ENCODE results near the gene PHACTR4.
A peak's percentile ranks its signal among the peaks of the same experiment; 100 is the strongest.
"Not testable (repeated sequence)": the region's sequence is repeated elsewhere in the genome, so short reads cannot be mapped to it uniquely, and the experiment has no call there.

The PHACTR4 gene

DNA sequence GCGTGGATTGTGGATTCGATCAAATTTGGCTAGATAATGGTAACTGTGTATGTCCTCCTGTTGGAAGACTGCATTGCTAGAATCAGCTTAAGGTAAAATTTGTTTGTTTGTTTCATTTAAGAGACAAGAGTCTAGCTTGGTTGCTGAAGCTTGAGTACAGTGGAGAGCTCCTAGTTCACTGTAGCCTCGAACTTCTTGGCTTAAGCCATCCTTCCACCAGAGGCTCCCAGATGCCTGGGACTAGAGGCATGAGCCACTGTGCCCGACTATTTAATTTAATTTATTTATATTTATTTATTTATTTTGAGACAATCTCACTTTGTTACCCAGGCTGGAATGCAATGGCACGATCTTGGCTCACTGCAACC is 1.5 kb downstream of the PHACTR4 start:
- no peak for DNase-seq (ENCODE audit: low spot score)

DNA sequence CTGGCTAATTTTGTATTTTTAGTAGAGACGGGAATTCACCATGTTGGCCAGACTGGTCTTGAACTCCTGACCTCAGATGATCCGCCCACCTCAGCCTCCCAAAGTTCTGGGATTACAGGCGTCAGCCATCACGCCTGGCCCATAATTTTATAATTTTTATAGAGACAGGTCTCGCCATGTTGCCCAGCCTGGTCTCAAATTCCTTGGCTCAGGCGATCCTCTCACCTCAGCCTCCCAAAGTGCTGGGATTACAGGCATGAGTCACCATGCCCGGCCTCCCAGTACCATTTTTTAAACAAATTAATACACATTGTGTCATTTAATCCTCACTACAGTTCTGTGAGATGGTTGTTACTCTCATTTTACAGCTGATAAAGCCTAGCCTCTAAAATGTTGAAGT is 3.9 kb downstream of the PHACTR4 start:
- not testable (repeated sequence) for DNase-seq (ENCODE audit: low spot score)

DNA sequence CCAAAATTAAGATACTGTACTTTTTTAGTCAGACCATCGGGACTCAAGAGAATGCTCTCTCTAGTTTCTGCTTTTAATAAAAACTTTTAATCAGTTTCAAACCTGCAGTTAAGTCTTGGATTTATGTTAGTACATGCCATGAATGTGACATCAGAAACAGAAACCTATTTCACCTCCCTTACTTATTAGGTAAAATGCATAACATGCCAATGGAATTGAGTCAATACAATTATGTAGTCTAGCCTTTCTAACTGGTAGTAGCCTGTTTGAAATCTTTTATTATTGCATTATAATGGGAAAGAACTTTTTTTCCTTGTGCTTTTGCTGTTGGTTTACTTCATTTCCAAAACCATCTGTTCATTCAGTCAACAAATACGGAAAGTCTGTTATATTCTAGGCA is 4.8 kb downstream of the PHACTR4 start:
- DNase-seq (ENCODE audit: low spot score), result no peak

DNA sequence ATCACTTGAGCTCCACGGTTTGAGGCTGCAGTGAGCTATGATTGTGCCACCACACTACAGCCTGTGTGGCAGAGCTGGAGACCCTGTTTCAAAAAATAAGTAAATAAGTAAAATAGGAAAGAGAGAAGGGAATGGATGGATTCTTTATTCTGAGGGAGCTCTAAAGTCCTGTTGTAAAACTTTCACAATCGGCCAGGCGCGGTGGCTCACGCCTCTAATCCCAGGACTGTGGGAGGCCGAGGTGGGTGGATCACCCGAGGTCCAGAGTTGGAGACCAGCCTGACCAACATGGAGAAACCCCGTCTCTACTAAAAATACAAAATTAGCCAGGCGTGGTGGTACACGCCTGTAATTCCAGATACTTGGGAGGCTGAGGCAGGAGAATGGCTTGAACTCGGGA is 6.1 kb downstream of the PHACTR4 start:
- DNase-seq (ENCODE audit: low spot score), result not testable (repeated sequence)

DNA sequence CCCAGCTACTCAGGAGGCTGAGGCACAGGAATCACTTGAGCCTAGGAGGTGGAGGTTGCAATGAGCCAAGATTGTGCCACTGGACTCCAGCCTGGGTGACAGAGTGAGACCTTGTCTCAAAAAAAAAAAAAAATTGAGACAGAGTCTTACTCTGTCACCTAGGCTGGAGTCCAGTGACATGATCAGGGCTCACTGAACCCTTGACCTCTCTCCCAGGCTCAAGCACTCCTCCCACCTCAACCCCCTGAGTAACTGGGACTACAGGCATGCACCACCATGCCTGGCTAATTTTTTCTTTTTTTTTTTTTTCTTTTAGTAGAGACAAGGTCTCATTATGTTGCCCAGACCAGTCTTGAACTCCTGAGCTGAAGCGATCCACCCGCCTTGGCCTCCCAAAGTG is 6.7 kb downstream of the PHACTR4 start:
- not testable (repeated sequence) for DNase-seq (ENCODE audit: low spot score)

DNA sequence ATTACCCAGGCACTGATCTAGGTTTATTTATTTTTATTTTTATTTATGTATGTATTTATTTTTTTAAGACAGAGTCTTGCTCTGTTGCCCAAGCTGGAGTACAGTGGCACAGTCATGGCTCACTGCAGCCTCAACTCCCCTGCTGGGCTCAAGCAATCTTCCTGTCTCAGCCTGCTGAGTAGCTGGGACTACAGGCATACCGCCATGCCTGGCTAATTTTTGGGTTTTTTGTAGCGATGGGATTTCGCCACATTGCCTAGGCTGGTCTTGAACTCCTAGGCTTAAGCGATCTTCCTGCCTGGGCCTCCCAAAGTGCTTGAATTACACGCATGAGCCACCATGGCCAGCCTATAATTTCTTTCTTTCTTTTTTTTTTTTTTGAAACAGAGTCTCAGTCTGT is 9.4 kb downstream of the PHACTR4 start:
- no peak for DNase-seq (ENCODE audit: low spot score)

DNA sequence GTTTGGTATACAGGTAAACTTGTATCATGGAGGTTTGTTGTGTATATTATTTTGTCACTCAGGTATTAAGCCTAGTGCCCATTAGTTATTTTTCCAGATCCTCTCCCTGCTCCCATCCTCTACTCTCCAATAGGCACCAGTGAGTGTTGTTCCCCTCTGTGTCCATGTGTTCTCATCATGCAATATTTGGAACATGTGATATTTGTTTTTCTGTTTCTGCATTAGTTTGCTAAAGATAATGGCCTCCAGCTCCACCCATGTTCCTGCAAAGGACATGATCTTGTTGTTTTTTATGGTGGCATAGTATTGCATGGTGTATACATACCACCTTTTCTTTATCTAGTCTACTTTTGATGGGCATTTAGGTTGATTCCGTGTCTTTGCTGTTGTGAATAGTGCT is 10.9 kb downstream of the PHACTR4 start:
- DNase-seq (ENCODE audit: low spot score), result no peak

DNA sequence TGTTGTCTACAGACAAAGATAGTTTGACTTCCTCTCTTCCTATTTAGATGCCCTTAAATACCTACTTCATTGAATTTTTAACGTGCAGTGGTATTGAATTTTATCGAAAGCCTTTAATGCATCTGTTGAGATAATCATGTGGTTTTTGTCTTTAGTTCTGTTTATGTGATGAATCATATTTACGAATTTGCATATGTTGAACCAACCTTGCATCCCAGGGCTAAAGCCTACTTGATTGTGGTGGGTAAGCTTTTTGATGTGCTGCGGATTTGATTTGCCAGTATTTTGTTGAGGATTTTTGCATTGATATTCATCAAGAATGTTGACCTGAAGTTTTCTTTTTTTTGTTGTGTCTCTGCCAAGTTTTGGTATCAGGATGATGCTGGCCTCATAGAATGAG is 14.2 kb downstream of the PHACTR4 start:
- DNase-seq (ENCODE audit: low spot score), result not testable (repeated sequence)

DNA sequence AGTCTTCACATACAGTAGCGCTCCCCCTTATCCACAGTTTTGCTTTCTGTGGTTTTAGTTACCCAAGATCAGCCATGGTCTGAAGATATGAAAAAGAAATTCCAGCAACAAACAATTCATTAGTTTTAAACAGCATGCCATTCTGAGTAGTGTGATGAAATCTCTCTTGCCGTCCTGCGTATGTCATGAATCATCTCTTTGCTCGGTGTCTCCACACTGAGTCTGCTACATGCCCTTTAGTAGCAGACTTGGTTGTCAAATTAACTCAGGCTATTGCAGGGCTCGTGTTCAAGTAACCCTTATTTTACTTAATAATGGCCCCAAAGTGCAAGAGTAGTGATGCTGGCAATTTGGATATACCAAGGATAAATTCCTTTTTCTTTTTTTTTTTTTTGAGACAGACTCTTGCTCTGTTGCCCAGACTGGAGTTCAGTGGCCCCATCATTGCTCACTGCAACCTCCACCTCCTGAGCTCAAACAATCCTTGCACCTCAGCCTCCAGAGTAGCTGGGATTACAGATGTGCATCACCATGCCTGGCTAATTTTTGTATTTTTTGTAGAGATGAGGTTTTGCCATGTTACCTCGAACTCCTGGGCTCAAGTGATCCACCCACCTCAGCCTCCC is 22.6 kb downstream of the PHACTR4 start:
- DNase-seq (ENCODE audit: low spot score), result no peak

DNA sequence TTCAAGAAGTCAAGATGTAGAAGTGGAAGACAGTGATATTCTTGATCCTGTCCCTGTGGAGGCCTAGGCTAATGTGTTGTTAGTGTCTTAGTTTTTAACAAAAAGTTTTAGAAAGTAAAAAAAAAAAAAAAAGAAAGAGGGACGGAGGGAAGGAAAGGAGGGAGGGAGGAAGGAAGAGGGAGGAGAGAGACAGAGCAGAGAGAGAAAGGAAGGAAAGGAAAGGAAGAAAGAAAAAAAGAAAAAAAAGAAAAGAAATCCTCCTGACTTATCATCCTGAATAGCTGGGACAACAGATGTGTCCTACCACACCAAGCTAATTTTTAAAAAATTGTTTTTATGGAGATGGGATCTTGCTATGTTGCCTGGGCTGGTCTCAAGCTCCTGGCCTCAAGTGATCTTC is 24.6 kb downstream of the PHACTR4 start:
- no peak for DNase-seq (ENCODE audit: low spot score)

DNA sequence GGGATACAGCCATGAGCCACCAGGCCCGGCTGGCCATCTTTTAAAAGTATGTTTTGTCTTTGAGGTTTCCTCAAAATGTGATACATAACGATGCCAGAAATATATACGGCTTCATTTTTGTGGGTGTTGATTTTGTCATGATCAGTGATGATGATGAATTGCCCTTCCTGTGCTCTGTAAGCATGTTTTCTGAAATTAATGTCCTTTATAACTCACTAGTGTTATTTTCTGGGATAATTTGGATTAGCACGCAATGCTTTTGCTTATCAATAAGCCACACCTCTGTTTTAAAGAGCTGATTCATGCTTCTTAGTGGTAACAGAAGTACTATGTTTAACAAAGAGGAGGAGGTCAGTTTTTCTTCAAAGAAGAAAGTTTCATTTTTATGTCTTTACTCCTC is 25.6 kb downstream of the PHACTR4 start:
- no peak for DNase-seq (ENCODE audit: low spot score)

DNA sequence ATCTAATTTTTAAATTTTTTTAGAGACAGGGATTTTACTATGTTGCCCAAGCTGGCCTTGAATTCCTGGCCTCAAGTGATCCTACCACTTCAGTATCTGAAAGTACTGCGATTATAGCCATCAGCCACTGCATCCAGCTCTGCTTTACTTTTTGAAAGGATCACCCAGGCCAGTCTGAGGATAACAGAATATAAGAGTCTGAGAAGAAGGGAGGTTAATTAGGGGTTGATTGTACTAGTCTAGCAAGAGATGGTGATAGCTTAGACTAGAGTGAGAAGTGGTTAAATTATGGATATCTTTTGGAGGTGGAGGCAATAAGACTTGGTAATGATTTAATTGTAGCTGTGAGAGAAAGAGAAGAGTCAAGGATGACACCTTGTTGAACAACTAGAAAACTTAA is 32.2 kb downstream of the PHACTR4 start:
- DNase-seq (ENCODE audit: low spot score), result no peak

DNA sequence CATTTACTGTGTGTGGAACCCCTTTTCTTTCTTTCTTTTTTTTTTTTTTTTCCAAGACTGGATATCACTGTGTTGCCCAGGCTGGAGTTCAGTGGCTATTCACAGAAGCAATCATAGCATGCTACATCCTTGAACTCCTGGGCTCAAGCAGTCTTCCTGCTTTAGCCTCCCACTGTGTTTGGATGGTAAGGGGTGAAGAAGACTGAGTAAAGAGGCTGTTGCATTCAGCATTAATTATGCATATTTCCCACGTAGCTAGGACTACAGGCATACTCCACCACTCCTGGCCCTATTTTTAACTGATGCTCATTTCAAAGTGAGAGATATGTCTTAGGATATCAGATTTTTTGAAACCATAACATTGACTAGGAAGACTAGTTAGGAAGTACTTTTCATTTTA is 39.5 kb downstream of the PHACTR4 start:
- DNase-seq (ENCODE audit: low spot score), result no peak

DNA sequence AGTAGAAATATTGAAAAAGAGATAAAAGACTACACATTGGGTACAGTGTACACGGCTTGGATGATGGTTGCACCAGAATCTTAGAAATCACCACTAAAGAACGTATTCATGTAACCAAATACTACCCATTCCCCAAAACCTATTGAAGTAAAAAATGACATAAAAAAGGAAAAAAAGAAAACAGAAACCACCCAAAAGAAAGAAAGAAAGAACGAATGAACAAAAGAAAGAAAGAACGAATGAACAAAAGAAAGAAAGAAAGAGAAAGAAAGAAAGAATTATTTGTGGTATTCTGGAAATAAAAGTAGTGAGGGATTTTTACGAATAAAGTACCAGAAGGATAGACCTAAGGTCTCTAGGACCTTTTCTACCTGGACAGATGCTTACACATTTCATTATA is 42.1 kb downstream of the PHACTR4 start:
- no peak for DNase-seq (ENCODE audit: low spot score)

DNA sequence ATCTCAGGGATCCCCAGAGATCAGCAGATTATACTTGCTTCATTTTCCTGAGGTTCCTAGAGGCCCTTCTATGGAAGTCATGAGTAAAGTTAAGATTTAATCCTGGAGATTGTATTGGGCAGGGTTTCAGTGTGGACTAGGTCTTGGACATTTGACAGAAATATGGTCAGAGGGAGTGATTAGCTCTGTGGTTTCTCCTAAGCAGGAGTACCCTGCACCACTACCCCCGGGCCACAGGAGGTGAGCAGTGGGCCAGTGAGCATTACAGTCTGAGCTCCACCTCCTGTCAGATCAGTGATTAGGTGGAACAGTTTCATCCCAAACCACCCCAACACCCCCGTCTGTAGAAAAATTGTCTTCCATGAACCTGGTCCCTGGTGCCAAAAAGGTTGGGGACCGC is 43.2 kb downstream of the PHACTR4 start:
- DNase-seq (ENCODE audit: low spot score), result no peak

DNA sequence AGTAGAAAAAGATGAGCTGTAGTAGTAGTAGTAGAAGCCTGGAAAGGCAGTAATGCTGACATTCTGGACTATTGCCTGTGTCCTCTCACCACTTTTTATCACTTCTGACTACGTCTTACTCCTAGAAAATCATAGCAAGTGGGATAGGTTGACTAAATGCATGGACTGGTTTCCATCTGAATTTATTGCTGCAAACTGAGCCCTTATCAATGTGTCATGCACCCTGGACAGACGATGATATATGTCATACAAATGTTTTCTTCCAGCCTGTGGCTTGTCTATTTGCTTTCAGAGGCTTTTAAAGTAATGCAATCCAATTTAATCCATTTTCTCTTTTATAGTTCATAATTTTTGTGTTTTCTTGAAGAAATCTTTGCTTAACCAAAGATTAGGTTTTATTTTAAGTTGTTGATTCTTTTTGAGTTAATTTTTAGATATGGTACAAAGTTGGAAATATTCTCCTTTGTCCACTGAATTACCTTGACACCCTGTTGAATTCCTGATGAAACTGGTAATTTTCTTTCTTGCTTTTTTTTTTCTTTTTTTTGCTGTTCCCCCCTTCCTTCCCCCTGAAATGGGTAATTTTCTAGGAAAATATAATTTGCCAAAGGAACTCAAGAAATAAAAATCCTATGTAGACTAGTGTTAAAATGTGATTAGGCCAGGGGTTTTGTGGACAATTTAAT is 47.1 kb downstream of the PHACTR4 start:
- DNase-seq (ENCODE audit: low spot score), result peak; percentile 42

DNA sequence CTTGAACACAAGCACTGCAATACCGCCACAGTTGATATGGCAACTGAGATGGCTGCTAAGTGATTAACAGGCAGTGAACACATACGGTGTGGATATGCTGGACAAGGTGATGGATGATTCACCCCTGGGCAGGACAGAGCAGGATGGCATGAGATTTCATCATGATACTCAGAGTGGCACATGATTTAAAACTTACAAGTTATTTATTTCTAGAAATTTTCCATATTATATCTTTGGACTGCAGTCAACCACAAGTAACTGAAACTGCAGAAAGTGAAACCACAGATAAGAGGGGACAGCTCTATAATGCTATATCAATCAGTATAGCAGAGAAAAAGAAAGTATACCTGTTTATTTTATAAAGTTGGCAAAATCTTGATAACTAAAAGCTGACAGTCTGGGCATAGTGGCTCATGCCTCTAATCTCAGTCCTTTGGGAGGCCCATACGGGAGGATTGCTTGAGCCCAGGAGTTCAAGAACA is 47.9 kb downstream of the PHACTR4 start:
- peak; percentile 92 for DNase-seq (ENCODE audit: low spot score)

DNA sequence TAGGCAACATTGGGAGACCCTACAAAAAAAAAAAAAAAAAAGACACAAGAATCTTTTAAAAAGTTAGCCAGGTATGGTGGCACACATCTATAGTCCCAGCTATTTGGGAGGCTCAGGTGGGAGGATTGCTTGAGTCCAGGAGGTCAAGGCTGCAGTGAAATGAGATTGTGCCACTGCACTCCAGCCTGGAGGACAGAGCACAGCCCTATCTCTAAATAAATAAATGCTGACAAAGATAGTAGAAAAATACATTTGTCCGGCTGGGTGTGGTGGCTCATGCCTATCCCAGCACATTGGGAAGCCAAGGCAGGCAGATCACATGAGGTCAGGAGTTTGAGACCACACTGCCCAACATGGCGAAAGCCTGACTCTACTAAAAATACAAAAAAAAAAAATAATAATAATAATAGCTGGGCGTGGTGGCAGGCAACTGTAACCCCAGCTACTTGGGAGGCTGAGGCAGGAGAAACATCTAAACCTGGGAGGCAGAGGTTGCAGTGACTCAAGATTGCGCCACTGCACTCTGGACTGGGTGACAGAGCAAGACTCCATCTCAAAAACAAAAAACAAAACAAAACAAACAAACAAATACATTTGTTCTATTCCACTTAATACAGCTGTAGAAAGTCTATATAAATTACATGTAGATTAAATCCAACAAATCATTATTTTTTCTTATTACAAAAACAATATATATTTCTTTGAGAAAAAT is 48.5 kb downstream of the PHACTR4 start:
- no peak for DNase-seq (ENCODE audit: low spot score)

DNA sequence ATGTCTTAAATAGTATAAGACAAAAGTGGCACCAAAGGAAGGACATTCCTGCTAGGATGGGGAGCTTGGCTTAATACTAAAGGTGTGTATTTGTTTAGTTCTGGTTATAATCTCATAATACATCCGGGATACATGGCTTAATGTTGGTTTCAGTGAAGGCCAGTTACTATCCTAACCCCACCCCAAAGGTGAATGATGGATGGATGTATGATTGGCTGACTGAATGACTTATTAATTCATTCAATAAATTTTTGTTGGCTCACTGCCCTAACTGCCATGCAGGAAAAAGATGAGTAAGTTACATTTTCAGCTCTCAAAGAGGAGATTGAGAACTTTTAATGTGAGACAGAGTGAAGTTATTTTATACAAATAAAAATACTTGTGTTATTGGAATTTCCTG is 52.2 kb downstream of the PHACTR4 start:
- no peak for DNase-seq (ENCODE audit: low spot score)

DNA sequence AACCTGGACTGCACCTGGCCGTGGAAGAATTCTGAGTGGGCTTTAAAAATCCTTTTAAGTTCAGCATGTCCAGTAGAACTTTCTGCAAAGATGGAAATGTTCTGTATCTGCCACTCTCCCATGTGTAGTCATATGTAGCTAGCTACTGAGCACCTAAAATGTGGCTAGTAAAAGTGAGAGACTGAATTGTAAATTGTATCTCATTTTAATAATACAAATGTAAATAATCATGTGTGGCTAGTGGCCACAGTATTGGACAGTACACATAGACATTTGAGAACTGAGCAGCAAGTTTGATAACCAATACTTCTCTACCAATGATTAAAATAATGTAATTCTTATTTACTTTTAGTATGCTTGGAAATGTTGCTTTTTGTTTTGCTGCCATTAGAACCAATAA is 57.3 kb downstream of the PHACTR4 start:
- DNase-seq (ENCODE audit: low spot score), result no peak

DNA sequence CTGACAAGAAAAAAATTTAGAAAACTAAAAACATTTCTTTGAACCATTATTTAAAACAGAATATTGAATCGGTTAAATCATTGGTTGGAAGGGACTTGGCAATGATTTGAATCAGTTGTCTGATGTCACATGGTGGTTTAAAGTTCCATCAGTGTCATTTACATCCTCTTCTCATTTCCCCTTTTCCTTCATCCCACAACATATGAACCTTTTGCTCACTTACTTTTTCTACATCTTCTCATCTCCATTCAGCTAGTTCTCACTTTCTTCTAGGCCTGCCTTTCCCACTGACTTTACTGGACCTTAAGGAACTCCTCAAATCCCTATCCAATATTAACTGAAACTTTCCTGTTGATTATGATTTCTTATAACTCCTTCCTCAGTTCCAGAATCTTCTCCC is 58.5 kb downstream of the PHACTR4 start:
- DNase-seq (ENCODE audit: low spot score), result no peak

DNA sequence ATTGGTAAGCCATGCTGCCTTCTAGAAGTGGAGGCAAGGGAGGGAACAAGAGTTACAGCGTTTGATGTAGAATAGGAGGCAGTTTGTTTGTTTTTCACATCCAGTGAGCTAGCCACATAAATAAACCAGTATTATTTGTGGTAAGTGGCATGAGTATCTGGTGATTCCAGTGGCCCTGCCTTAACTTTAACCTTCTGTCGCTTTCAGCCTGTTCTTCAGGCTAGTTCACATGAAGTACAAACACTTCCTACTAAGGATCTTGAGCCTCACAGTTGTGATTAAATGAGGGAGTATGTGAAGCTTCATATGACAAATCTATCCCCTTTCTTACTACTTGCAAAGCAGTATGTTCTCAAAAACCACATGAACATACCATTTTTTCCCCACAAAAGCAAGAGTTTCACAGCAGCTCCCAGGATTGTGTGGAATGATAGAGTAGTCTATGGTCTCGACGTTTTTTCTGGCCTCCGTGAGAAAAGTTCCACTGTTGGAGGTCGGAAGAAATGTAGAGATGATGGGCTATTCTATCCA is 59.5 kb downstream of the PHACTR4 start:
- peak; percentile 51 for DNase-seq (ENCODE audit: low spot score)

DNA sequence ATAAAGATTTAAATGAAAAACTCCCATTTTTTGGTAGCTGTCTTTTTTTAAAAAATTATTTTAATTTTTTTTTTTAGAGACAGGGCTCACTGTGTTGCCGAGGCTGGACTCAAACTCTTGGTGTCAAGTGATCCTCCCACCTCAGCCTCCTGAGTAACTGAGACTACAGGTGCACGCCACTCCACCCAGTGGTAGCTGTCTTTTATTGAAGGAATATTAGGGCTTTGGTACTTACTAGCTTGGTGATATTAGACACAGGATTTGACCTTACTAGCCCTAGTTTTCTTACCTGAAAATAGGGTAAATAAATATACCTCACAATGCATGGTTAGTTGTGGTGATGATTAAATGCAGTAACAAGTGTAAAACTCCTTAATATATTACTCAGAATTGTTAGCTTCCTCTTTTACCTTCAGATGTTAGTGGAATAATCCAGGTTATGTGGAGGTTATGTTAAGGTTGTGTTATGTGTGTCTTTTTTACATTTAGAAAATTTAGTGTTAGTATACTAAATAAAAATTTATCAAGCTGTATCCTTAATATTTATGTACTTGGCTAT is 66.8 kb downstream of the PHACTR4 start:
- no peak for DNase-seq (ENCODE audit: low spot score)

All from SW480 (cell line).